CD4-positive, alpha-beta T cell treated with Interleukin-12 subunit alpha and Interleukin-12 subunit beta, for 1 hour (primary cell): ENCODE data around the gene RNU1-3.
"Not testable (repeated sequence)": the region's sequence is repeated elsewhere in the genome, so short reads cannot be mapped to it uniquely, and the experiment has no call there.

Experiments
- DNase-seq: peaks from one replicate; pipeline ENCODE4 v3.0.0-alpha.2; 2020

Gene RNU1-3

DNA sequence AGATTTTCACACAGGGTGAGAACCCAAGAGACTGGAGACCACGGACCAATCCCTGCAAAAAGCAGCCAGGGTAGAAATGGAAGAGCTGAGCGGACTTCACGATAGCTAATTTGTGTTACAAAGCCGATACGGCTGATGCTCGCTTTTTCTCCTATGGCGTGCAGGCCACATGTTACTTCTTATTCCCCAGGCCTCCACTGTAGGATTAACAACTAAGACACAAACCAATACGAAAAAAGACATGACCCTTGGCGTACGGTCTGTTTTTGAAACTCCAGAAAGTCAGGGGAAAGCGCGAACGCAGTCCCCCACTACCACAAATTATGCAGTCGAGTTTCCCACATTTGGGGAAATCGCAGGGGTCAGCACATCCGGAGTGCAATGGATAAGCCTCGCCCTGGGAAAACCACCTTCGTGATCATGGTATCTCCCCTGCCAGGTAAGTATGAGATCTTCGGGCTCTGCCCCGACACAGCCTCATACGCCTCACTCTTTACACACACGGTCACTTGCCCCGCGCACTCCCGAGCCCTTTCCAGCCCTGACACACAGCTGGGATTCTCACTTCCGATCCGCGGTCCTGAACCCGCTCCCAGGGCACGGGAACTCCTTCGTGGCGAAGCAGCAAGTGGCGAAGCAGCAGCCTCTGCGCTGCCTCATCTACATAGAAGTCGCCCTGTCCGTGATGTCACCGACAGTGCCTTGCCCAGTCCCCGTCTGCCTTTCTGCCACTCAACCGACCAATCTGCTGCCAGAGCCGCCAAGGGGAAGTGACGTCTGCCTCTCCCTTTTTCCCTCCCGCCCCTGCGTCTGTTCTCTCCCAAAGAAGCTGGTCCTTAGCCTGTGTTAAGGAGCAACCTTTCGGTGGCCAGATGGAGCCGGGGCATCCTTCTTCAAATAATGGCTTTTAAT lies at the start of gene RNU1-3:
RNU1-3 (minus strand) TSS at position 447 of the 912 bp plus-strand sequence.
- DNase-seq = not testable (repeated sequence)

DNA sequence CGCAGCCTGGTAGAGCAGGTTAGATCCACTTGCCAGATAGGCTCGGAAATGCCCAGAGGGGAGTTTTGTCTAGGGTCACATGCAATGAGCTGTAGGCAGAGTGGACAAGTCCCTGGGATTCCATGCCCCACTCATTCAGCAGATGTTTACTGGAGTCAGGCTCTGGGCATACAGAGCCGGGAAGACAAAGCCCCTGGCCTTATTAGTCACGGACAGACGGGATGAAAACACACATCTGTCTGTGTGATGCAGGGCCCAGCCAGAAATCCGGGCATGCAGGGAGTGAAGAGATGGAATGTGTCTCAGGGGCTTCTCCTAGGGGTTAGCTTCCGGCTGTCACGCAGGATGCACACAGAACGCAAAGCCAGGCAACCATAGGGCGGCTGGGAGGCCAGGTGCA lies 46.7 kb upstream of the RNU1-3 start:
- DNase-seq = not testable (repeated sequence)

DNA sequence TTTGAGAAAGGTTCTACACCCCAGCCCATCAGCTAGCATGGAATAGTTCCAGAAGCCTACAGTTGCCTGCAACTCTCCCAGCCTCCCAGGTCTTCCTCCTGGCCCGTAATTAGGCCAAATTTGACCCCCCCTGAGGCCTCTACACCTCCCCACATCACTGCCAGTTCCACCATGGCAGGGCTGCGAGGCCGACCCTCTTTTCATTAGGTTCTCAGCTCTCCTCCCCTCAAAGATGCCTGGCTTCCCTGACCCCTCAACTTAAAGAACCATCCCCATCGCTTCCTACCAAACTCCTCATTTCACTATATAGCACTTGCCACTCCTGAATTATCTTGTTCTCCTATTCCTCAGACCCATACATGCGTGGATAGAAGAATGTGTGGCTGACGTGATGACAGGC lies 46.2 kb upstream of the RNU1-3 start:
- DNase-seq = not testable (repeated sequence)

DNA sequence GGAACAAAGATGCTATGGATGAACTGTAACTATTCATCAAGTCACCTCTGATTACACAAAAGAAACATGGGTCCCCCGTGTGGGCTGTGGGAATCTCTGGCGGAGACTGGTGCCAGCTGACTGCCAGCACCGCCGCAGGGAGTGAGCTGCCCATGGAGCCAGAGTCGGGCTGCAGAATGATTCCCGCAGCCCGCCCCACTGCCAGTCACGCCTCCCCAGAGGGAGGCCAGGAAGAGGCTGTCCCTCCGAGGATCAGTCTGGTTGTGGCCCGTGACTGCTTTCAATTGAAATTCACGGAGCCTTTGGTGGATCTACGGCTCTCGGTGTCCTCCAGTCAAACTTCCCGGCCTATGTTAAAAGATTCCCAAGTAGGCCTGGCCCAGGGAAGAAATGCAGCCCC lies 45.8 kb upstream of the RNU1-3 start:
- not testable (repeated sequence) for DNase-seq

DNA sequence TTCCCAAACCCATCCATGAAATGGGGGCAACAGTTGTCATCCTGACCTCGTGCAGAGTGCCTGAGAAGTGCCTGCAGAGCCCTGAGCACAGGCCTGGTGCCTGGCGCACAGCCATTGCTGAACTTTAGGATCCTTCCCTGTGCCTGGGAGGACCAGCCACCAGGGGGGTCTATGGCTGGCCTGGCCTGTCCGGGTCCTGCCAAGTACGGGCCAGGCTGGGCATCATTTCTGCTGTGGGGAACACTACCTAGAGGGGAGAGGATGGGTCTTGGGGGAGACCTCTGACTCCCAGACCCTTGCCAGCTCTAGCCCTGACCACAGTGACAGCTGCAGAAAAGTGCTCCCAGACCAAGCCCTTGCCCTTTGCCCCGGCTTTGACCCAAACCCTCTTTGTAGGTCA lies 45.4 kb upstream of the RNU1-3 start:
- not testable (repeated sequence) for DNase-seq

DNA sequence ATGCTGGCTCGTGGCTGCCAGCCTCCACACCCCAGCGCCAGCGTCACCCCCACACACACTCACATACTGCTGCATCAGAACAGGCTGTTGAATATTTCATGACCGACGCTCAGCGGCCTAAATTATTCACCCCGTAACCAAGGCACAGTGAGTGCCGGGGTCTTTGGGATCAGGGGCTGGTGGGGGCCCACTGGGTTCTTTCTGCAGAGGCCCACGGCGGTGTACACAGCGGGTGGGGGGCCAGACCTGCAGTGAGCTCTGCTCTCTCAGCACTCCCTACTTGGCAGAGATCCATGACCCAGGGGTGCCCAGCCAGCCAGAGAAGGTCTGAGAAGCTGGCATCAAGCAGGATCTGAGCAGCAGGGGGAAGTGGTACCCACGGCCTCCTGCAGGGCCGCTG lies 43.9 kb upstream of the RNU1-3 start:
- DNase-seq = not testable (repeated sequence)

DNA sequence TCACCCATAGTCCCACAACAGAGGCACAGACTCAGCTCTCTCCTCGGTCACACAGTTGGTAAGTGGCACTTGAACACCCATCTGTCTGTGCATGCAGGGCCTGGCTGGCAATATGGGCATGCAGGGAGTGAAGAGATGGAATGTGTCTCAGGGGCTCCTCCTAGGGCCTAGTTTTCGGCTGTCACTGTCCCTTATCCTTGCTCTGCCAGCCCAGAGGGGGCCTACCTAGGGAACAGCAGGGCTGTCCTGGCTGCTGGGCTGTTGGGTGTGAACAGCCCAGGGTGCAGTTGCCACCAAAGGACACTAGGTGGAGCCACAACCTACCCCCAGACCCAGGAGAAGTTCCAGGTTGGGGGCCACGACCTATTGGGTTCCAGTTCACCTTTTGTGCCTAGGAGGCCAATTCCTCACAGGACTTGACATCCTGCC lies 42.9 kb upstream of the RNU1-3 start:
- peak; percentile 59 for DNase-seq

DNA sequence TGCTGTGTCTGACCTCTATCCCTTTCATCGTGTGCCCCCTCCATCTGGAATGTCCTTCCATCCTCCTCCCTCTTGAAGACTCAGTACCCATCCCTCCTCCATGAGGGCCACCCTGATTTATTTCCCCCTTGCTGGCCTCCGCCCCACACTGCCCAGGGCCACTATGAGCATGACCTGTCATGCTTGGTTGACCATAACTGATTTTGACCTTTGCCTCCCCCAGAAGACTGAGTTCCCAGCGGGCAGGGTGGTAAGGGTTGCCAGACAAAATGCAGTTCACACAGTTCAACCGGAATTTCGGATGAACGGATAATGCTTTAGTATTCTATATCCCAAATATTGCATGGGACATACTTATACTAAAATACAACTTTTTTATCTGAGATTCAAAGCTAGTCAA lies 42.0 kb upstream of the RNU1-3 start:
- not testable (repeated sequence) for DNase-seq

DNA sequence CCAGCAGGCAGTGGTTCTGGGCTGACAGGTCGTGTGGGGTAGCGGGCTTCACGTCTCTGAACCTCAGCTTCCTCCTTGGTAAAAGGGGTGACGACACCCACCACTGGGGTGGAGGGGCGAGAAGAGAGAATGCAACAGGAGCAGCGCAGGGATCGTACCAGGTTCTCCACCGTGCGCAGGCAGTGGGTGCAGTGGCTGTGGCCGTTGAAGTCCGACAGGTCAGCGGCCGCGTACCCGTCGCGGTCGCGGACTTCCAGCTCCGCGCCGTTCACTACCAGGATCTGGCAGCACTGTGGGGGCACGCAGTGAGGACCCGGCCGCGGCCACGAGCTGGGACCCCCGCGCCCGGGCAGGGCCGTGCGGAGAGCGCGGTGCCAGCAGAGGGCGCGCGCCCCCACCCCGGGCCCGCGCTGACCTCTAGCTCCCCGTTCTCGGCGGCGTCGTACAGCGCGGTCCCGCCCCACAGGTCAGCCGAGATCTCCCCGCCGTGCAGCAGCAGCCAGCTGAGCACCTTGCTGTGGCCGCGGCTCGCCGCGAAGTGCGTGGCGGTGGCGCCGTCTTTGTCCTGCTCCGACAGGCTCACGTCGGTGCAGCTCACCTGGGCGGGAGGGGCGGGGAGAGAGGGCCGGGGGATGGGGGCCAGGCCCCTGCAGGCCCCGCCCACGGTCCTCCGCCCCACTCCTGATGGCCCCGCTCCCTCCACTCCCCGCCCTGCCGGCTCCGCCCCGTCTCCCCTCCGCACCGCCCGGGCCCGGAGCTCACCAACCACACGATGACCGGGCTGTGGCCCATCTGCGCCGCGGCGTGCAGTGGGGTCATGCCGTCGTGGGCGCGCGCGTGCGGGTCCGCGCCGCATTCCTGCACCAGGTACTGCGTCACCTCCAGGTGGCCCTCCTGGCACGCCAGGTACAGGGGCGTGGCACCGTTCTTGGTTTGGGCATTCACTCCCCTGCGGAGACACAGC lies 40.7 kb upstream of the RNU1-3 start:
- DNase-seq = not testable (repeated sequence)

DNA sequence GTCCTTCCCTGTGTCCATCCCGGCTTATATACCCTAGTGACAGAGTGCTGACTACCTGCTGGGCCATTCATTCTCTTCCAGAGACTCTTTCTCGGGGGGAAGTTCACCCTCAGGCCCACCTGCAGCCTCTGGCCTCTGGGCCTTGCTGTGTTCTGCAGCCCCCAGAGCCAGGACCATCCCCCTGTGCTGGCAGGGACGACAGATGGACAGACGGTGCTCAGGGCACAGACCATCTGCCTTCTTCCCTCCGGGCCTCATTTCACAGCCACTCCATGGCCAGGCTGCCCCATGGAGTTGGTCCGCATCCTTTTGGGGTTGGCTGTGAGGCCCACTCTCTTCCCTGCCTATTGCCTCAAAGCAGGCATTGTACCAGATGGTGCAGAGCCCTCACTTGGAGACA lies 39.6 kb upstream of the RNU1-3 start:
- DNase-seq = not testable (repeated sequence)

DNA sequence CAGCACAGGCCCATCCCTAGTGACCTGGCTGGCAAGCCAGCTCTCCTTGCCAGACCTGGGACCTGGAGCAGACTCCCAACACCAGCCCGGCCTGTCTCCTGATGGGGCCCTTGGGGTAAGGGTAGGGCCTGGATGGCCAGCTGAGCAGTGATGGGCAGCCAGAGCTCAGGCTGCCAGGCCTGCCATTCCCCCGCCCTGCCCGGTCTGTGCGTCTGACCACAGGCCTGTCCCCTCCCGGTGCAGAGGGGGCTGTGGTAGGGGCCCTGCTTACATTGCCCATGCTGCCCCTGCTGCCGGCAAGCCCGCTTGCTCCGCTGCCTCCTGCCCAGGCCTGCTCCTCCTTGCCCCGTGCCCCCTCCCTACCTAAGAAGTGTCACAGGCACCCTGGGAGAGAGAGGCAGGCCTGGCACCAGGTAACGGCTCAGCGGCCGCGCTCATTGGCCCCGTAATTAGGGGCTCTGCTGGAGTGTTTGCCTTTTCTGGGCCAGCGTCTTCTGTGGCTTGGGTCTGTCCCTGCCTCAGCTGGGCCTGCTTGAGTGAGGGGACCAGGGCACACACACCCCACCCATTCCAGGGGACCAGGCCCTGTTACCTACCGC lies 37.9 kb upstream of the RNU1-3 start:
- not testable (repeated sequence) for DNase-seq

DNA sequence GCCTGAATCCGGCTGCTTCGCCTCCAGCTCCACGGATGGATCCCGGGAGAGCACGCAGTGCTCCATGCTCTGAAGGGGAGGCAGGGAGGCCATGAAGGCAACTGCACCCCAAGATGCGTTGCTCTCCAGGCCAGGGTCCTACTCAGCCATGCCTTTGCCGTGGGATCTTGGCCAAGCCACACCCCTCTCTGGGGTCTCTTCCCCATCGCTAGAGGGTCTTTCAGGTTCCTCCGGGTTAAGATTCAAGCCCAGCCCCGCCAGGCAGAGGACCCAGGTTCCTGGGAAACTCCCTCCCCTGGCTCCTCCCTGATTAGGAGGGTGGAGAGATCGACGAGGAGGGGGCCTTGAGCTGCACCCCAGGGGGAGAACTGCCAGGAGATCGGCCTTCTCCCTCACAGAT lies 37.3 kb upstream of the RNU1-3 start:
- not testable (repeated sequence) for DNase-seq

DNA sequence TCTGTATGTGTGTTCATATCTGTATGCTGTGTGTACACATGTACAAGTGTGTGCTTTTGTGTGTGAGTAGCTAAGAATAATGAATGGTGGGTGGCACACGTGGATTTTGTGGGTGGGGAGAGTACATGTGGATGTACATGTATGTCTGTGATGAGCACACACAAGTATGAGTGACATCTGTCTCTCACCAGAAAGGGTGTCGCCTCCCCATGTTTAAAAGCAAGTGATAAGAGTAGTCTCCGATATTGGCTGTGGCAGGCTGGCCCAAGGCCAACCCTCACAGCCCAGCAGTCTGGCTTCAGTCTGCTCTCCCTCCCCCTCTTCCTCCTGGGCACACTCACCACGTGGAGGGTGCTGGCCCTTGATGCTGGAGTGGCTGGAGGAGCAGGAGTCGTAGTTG lies 36.9 kb upstream of the RNU1-3 start:
- not testable (repeated sequence) for DNase-seq

DNA sequence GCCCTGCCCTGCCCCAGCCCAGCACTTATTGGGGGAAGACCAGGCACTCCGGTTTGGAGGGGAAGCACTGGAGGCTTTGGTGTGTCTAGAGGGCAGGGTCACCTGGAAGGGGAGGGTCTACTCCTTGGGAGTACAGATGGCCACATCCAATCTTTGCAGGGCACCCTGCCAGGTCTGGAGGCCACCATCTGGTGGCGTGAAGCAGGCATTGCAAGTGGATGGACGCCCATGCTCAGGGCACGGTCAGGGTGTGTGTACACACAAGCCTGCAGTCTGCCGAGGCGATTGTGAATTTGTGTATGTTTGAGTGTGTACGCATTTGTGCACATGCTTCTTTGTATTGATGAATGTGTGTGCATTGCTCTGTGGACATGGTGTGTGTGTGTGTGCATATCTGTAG lies 36.4 kb upstream of the RNU1-3 start:
- not testable (repeated sequence) for DNase-seq

DNA sequence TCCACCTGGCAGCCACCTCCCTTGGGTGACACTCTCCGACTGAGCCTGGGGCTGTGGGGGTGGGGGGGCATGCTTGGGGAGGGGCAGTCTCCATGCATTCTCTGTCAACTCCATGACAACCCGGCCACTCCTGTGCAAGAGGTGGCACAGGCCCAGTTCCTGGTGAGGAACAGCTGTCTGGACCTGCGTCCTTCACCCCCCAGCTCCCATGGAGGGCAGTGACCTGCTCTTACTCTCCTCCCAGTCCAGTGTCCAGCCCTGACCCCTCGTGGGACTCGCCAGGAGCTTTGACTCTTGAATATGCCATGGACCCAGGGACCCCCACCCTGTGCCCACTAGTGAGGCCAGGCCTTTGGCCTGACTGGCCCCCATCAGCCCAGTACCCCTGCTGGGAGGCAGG lies 35.5 kb upstream of the RNU1-3 start:
- DNase-seq = not testable (repeated sequence)

DNA sequence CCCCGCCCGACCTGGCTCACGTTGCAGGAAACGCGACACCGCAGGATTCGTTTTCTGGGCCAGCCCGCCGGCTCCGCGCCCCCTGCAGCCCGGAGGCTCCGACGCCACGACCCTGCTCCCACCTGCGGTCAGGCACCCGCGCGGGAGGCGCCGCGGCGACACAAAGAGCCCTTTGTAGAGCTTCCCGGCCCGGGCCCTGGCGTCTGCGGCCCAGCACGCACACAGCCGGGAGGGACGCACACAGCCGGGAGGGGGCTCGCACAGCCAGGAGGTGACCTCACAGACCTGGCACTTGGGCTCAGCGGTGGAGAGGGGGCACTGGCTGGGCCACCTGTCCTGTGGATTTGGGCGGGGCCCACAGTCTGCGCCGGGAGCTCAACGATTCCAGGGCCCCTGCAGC lies 34.4 kb upstream of the RNU1-3 start:
- DNase-seq = not testable (repeated sequence)

DNA sequence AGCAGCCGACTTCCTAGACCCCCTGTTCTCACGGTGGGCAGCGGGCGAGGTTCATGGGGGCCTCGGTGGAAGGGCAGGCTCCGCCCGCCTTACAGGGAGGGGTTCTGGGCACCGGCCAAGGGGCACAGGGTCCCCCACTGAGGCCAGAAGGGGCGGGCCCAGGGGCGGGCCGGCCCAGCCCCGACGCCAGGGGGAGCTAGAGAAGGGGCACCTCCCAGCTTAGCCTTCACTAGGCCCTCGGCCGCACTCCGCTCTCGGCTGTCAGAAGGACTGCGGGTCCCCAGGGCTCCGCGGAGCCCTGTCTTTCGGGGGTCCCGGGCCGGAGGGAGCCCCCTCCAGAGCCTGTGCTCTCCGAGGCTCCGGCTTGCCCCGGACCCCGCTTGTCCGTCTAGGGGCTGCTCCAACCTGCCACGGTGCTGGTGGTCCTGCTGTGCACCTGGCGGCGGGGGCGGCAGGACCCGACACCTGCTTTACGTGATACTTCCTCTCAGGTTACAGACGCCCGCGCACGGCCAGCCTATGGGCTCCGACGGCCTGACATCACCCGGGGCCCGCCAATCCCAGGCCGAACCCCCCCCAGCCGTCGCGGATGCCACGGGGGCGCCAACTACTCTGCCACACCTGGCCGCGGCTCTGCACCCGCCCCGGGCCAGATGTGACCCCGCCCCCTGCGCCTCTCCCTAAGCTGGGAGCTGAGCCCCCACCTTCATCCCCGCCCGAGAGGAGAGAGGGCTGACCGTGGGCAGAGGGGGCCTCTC lies 33.6 kb upstream of the RNU1-3 start:
- not testable (repeated sequence) for DNase-seq

DNA sequence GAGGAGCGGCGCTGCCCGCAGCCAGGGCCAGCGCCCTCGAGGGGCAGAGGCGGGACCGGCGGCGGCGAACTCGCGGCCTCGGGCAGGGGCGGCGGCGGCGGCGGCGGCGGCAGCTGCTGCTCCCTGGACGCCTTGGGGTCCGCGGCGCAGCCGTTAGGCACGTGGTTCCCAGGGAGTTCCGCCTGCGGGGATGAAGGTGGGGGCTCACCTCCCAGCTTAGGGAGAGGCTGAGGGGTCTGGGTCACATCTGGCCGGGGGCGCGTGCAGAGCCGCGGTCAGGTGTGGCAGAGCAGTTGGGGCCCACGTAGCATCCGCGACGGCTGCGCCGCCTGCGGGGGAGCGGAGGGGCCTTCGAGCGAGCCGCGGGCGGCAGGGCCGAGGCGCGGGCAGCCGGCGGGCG lies 32.7 kb upstream of the RNU1-3 start:
- not testable (repeated sequence) for DNase-seq

DNA sequence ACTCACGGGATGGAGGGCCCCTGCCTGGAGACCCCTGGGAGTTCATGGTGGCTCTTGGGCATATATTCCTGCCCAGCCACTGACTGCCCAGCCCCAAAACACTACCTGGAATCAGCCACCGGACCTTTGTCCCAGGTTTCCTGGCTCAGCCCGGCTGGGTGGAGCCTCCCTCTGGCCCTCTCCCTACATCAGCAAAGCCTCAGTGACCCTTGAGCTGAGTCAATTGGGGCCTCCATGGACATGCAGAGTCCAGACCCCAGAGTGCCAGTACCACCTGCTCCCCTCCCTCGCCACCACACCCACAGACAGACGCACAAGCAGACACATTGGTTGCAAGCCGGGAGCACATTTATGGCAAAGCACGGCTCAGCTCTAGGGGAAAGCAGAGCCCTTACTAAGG lies 30.4 kb upstream of the RNU1-3 start:
- not testable (repeated sequence) for DNase-seq

DNA sequence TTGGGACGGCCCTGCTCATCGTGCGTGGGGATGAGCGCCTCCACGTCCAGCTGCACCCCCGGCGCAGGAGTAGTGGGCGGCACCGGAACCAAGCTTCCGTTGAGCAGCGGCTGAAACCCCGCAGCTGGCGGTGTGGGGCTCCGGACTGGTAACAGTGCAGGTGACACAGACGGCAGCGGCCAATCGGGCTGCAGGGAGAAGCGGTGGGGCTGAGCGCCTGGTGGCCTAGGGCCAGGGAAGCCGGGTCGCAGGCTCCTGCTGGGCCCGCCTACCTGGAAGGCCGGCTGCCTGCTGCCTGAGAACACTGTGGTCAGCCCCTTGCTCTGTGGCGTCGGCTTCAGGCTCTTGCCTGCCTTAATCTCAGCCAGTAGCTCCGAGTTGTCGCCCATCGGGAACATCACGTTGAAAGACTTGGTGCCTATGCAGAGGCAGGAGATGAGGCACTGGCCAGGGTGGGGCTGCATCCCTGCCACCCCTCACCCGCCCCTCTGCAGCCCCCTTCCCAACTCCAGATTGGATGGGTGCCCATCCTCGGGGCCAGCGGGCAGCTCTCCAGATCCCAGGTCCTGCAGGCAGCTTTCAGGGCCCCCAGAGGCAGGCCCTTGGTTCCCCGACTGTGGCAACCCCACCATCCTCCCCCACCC lies 29.9 kb upstream of the RNU1-3 start:
- not testable (repeated sequence) for DNase-seq

DNA sequence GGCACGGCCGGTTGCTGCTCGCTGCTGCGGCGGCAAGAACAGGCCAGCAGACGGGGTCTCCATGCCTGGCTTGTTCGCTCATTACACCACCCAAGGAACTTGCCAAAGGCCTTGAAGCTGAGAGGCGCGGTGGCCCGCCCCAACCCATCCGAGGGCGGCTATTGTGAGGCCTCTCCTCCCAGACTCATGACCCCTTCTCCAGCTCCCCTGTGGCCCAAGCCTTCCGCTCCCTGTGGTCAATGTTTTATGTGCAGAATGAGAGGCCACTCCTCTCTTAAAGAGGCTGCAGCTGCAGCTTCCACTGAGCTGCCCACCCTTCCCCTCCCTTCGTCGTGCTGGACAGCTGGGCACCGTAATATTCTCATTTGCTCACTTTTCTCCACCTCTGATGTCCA lies 27.6 kb upstream of the RNU1-3 start:
- DNase-seq = not testable (repeated sequence)
